Progenitor cell of endocrine pancreas (in vitro differentiated cells): Measurements from ENCODE around the gene CPAMD8. TPM values are rescaled to one million over a fixed set of nuclear protein-coding genes. Genes with fewer than 3 reads are reported as not detected.

ENCODE experiments used
- DNase-seq: peaks from one replicate; pipeline ENCODE4 v3.0.0; 2021; ENCODE audit warnings: low spot score; ENCODE audit not compliant: unreplicated experiment
- H3K27ac Mint-ChIP-seq: 2 replicates; pipeline ENCODE4 v1.8.0; 2021; ENCODE audit warnings: mild to moderate bottlenecking, moderate library complexity, mixed read lengths
- H3K27me3 Mint-ChIP-seq: 2 replicates; pipeline ENCODE4 v1.8.0; 2021; ENCODE audit warnings: mixed read lengths
- H3K36me3 Mint-ChIP-seq: 2 replicates; pipeline ENCODE4 v1.8.0; 2022; ENCODE audit warnings: mixed read lengths; ENCODE audit not compliant: insufficient read depth
- H3K4me1 Mint-ChIP-seq: 2 replicates; pipeline ENCODE4 v1.8.0; 2021; ENCODE audit warnings: low read depth, mixed read lengths
- H3K4me3 Mint-ChIP-seq: 2 replicates; pipeline ENCODE4 v1.8.0; 2021; ENCODE audit warnings: low read depth, mild to moderate bottlenecking, moderate library complexity, mixed read lengths
- H3K9me3 Mint-ChIP-seq: 2 replicates; pipeline ENCODE4 v1.8.0; 2021; ENCODE audit warnings: low read depth, mixed read lengths
- total RNA-seq: library from RNA; stranded (reverse); gene quantifications from 2 replicates; pipeline ENCODE4 v1.2.1, GENCODE V29; 2021
- TF ChIP-seq, protein P1 (sequence below): fragments of 200-600 bp; sonication (generic); IDR thresholded peaks from one replicate; pipeline ENCODE4 v1.5.0; 2021; ENCODE audit warnings: antibody characterized with exemption, mild to moderate bottlenecking; ENCODE audit not compliant: unreplicated experiment

Gene CPAMD8
- total RNA-seq, 1 donor from 2014 or later = 63.4 TPM

- Mint-ChIP-seq H3K36me3 (peaks cover 23% of the 10 kb centered on the region), H3K27me3 (no peaks in the 10 kb centered on the region), H3K9me3 (peaks cover 13% of the 10 kb centered on the region), H3K27ac (no peak overlapping the region), H3K4me3 (no peak overlapping the region), H3K4me1 (no peaks in the 10 kb centered on the region)
- TF ChIP-seq, protein P1, sequence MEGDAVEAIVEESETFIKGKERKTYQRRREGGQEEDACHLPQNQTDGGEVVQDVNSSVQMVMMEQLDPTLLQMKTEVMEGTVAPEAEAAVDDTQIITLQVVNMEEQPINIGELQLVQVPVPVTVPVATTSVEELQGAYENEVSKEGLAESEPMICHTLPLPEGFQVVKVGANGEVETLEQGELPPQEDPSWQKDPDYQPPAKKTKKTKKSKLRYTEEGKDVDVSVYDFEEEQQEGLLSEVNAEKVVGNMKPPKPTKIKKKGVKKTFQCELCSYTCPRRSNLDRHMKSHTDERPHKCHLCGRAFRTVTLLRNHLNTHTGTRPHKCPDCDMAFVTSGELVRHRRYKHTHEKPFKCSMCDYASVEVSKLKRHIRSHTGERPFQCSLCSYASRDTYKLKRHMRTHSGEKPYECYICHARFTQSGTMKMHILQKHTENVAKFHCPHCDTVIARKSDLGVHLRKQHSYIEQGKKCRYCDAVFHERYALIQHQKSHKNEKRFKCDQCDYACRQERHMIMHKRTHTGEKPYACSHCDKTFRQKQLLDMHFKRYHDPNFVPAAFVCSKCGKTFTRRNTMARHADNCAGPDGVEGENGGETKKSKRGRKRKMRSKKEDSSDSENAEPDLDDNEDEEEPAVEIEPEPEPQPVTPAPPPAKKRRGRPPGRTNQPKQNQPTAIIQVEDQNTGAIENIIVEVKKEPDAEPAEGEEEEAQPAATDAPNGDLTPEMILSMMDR = no peak
- no peak for DNase-seq
Measured at GRCh38 chr19:16978839-16979802, 47.5 kb downstream of the CPAMD8 start.

DNA sequence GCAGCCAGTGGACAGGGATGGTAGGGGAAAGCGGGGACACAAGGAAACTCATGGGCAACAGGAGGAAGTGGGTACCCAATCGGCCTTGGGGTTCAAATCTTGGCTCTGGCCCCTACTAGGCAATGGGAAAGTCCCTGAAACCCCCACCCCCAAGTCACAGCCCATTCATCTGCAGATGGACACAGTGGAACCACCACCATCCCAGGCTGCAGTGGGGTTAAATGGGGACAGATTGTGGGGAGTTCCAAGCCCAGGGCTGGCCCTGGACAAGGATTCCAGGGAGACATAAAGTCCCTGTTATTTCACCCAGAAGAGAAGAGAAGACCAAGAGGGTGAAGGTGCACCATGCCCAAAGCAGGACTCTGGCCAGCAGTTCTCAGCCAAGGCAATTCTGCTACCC lies 48.5 kb downstream of the CPAMD8 start:
- no peak overlapping the region for H3K27ac Mint-ChIP-seq
- H3K4me1 Mint-ChIP-seq = no peaks in the 10 kb centered on the region
- peaks cover 15% of the 10 kb centered on the region for H3K36me3 Mint-ChIP-seq
- no peaks in the 10 kb centered on the region for H3K27me3 Mint-ChIP-seq
- TF ChIP-seq, protein P1 = no peak
- DNase-seq = no peak
- H3K9me3 Mint-ChIP-seq = peaks cover 7% of the 10 kb centered on the region
- H3K4me3 Mint-ChIP-seq = no peak overlapping the region

DNA sequence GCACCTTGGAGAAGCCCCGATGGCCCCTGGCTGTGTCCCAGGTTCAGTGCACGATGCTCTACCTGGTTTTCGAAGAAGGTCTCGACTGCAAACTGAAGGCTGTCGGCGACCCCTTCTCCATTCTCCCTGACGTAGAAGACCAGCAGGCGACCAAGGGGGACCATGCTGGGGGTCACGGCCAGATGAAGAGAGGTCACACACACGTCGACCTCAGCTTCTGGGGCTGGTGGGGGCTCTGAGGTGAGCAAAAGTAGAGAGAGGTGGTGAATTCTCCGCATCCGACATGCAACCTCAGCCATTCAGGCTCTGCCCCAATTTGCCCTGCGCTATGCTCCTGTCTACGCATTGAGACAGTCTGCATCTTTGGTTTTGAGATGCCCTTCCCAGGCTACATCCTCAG lies 49.3 kb downstream of the CPAMD8 start:
- H3K27me3 Mint-ChIP-seq = no peaks in the 10 kb centered on the region
- DNase-seq = no peak
- peaks cover 15% of the 10 kb centered on the region for H3K36me3 Mint-ChIP-seq
- H3K4me3 Mint-ChIP-seq = no peak overlapping the region
- no peaks in the 10 kb centered on the region for H3K4me1 Mint-ChIP-seq
- peaks cover 7% of the 10 kb centered on the region for H3K9me3 Mint-ChIP-seq
- H3K27ac Mint-ChIP-seq = no peak overlapping the region
- TF ChIP-seq, protein P1 = no peak

DNA sequence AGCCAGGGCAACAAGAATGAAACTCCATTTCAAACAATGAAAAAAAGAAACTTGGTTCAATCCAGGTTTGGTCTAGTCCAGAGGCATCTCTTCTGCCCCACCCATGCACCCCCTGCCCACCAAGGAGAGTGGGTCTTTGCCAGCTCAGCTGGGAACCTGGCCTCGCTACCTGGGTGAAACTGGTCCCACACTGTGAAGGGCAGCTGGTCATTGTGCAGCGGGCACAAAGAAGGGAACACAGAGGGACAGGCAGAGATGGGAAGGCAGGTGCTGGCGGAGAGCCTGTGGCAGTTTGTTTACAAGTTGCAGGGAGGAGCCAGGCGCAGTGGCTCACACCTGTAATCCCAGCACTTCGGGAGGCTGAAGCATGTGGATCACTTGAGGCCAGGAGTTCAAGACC lies 50.2 kb downstream of the CPAMD8 start:
- H3K27ac Mint-ChIP-seq = no peak overlapping the region
- no peaks in the 10 kb centered on the region for H3K27me3 Mint-ChIP-seq
- H3K4me3 Mint-ChIP-seq = no peak overlapping the region
- H3K9me3 Mint-ChIP-seq = peaks cover 7% of the 10 kb centered on the region
- TF ChIP-seq, protein P1 = no peak
- H3K4me1 Mint-ChIP-seq = no peaks in the 10 kb centered on the region
- H3K36me3 Mint-ChIP-seq = peaks cover 15% of the 10 kb centered on the region
- no peak for DNase-seq

DNA sequence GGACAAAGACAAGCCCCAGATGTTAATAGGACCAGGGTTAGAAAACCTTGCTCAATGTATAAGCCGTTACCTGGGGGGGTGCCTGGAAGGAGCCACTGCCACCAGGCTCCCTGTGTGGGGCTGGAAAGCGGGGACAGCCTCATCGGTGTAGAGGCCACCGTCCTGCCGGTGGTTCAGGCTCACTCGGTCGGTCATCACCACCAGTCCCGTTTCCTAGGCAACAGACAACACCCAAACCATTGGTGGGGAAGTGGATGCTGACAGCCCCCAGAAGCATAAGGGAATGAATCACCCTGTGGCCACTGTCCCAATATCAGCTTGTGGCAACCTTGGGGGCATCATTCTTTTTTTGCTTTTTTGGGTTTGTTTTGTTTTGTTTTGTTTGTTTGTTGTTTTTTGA lies 55.8 kb downstream of the CPAMD8 start:
- Mint-ChIP-seq H3K27ac (no peak overlapping the region), H3K4me3 (no peak overlapping the region), H3K9me3 (peaks cover 20% of the 10 kb centered on the region), H3K36me3 (peaks cover 33% of the 10 kb centered on the region), H3K4me1 (no peaks in the 10 kb centered on the region), H3K27me3 (no peaks in the 10 kb centered on the region)
- TF ChIP-seq, protein P1 = no peak
- no peak for DNase-seq
